ENCODE measurements around the gene CTNND2.

GRCh38 chr5:11711932-11712331 is 192.3 kb downstream of the CTNND2 start:
- TF ChIP-seq, protein P1, sequence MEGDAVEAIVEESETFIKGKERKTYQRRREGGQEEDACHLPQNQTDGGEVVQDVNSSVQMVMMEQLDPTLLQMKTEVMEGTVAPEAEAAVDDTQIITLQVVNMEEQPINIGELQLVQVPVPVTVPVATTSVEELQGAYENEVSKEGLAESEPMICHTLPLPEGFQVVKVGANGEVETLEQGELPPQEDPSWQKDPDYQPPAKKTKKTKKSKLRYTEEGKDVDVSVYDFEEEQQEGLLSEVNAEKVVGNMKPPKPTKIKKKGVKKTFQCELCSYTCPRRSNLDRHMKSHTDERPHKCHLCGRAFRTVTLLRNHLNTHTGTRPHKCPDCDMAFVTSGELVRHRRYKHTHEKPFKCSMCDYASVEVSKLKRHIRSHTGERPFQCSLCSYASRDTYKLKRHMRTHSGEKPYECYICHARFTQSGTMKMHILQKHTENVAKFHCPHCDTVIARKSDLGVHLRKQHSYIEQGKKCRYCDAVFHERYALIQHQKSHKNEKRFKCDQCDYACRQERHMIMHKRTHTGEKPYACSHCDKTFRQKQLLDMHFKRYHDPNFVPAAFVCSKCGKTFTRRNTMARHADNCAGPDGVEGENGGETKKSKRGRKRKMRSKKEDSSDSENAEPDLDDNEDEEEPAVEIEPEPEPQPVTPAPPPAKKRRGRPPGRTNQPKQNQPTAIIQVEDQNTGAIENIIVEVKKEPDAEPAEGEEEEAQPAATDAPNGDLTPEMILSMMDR (IDR thresholded peaks at IDR 0.05; ENCODE audit: low read depth, low read length, poor library complexity, severe bottlenecking) = no peak
- TF ChIP-seq EZH2phosphoT487 (IDR thresholded peaks at IDR 0.05; ENCODE audit: borderline replicate concordance, low read length) = no peak

All from DOHH2 (cell line).